Tibial nerve (tissue), 4 donors: ENCODE measurements around the gene B4GALNT1.

Experiments used
- EP300 ChIP-seq, 2 donors: sonication (generic); formaldehyde crosslinking; IDR thresholded peaks; one replicate each; pipeline ENCODE4 v1.6.1; 2017; ENCODE audit warnings: antibody characterized with exemption in 2 of 2, mild to moderate bottlenecking in 1 of 2
- POLR2A ChIP-seq, 2 donors: fragments of 450-650 bp; IDR thresholded peaks; one replicate each; pipeline ENCODE4 v1.6.1; 2017; ENCODE audit warnings: antibody characterized with exemption in 2 of 2, mild to moderate bottlenecking in 2 of 2, moderate library complexity in 2 of 2
- TF ChIP-seq, protein P1 (sequence below), 5 experiments: fragments of 200-600 bp in 3 of 5; fragments of 450-650 bp in 2 of 5; sonication (generic) in 3 of 5; IDR thresholded peaks; one replicate each; pipeline ENCODE4 v1.5.1; 2016 to 2019; ENCODE audit warnings: antibody characterized with exemption in 5 of 5, mild to moderate bottlenecking in 3 of 5, moderate library complexity in 2 of 5

DNA sequence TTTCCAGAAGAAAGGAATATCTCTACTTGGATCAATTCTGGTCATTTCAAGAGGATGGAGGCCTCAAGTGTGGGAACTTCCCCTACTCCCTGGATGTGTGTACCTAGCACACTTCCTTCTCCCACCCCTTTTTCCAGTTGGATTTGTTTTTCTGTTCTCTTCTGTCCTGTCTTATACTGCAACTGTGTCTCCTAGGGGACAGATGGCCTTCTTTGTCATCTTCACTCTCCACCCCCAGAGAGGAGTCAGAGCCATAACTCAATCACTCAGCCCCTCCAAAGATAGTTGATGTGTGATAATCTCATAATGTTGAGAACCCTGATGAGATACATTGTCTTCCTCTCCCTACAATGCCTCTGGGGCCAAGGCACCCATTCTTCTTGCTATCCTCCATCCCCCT is 30.5 kb downstream of the B4GALNT1 start:
- TF ChIP-seq, protein P1, sequence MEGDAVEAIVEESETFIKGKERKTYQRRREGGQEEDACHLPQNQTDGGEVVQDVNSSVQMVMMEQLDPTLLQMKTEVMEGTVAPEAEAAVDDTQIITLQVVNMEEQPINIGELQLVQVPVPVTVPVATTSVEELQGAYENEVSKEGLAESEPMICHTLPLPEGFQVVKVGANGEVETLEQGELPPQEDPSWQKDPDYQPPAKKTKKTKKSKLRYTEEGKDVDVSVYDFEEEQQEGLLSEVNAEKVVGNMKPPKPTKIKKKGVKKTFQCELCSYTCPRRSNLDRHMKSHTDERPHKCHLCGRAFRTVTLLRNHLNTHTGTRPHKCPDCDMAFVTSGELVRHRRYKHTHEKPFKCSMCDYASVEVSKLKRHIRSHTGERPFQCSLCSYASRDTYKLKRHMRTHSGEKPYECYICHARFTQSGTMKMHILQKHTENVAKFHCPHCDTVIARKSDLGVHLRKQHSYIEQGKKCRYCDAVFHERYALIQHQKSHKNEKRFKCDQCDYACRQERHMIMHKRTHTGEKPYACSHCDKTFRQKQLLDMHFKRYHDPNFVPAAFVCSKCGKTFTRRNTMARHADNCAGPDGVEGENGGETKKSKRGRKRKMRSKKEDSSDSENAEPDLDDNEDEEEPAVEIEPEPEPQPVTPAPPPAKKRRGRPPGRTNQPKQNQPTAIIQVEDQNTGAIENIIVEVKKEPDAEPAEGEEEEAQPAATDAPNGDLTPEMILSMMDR (IDR thresholded peaks at IDR 0.05), result no peak
- TF ChIP-seq EP300 (IDR thresholded peaks at IDR 0.05), result no peak
- no peak for TF ChIP-seq POLR2A (IDR thresholded peaks at IDR 0.05)
